Measurements from ENCODE around the gene POU2AF3. TPM values are rescaled to one million over a fixed set of nuclear protein-coding genes. Genes with fewer than 3 reads are reported as not detected.

POU2AF3 gene
- total RNA-seq, 1 experiment from 2014 or later, result 2.7 TPM

GRCh38 chr11:111347002-111347722 lies 48.8 kb downstream of the POU2AF3 start:
- TF ChIP-seq OVOL2 (CRISPR knock-in tag; IDR thresholded peaks at IDR 0.05; ENCODE audit: borderline replicate concordance) (no peak), FOXJ3 (CRISPR knock-in tag; IDR thresholded peaks at IDR 0.05; ENCODE audit: borderline replicate concordance) (no peak), E2F5 (CRISPR knock-in tag; IDR thresholded peaks at IDR 0.05) (no peak), ZNF317 (CRISPR knock-in tag; IDR thresholded peaks at IDR 0.05; ENCODE audit: borderline replicate concordance, low read depth) (no peak), FOXP4 (CRISPR knock-in tag; IDR thresholded peaks at IDR 0.05) (no peak)
- H3K9me3 Mint-ChIP-seq, result no peaks in the 10 kb centered on the region
- ChIA-PET CTCF (no interaction called here), POLR2A (no interaction called here)
- no peak overlapping the region for H3K27ac Mint-ChIP-seq
- no peaks in the 10 kb centered on the region for H3K27me3 Mint-ChIP-seq (ENCODE audit: low read depth)
- DNase-seq (ENCODE audit: low spot score) (no peak), ATAC-seq (no peak)
- no peaks in the 10 kb centered on the region for H3K36me3 Mint-ChIP-seq
- 0 out of 2 replicates have a peak, but pooled peaks cover 2% of the 10 kb centered on the region for H3K4me1 Mint-ChIP-seq
- H3K4me3 Mint-ChIP-seq, result no peak overlapping the region

GRCh38 chr11:111347723-111348115 lies 49.4 kb downstream of the POU2AF3 start:
- no peak for DNase-seq (ENCODE audit: low spot score)
- POLR2A ChIA-PET, result no interaction called here

More at GRCh38 chr11:111347723-111348115, 49.4 kb downstream of the POU2AF3 start:
- no peaks in the 10 kb centered on the region for H3K36me3 Mint-ChIP-seq
- H3K27me3 Mint-ChIP-seq (ENCODE audit: low read depth), result no peaks in the 10 kb centered on the region
- no peaks in the 10 kb centered on the region for H3K9me3 Mint-ChIP-seq
- H3K27ac Mint-ChIP-seq, result no peak overlapping the region
- 0 out of 2 replicates have a peak, but pooled peaks cover 2% of the 10 kb centered on the region for H3K4me1 Mint-ChIP-seq
- no peak for ATAC-seq
- CTCF ChIA-PET, result no interaction called here
- TF ChIP-seq FOXP1 (CRISPR knock-in tag; IDR thresholded peaks at IDR 0.05; ENCODE audit: borderline replicate concordance), result no peak
- TF ChIP-seq ETV6 (CRISPR knock-in tag; IDR thresholded peaks at IDR 0.05), result no peak
- no peak for TF ChIP-seq CDX4 (CRISPR knock-in tag; IDR thresholded peaks at IDR 0.05; ENCODE audit: borderline replicate concordance)
- TF ChIP-seq RORB (CRISPR knock-in tag; IDR thresholded peaks at IDR 0.05), result no peak
- no peak for TF ChIP-seq TEAD1 (CRISPR knock-in tag; IDR thresholded peaks at IDR 0.05)
- no peak for TF ChIP-seq FOXP4 (CRISPR knock-in tag; IDR thresholded peaks at IDR 0.05)
- no peak for TF ChIP-seq E2F1 (CRISPR knock-in tag; IDR thresholded peaks at IDR 0.05)
- no peak for TF ChIP-seq ZNF671 (CRISPR knock-in tag; IDR thresholded peaks at IDR 0.05)
- no peak for TF ChIP-seq GABPB1 (CRISPR knock-in tag; IDR thresholded peaks at IDR 0.05)
- no peak for TF ChIP-seq NR1H2 (CRISPR knock-in tag; IDR thresholded peaks at IDR 0.05)
- TF ChIP-seq CBFB (CRISPR knock-in tag; IDR thresholded peaks at IDR 0.05; ENCODE audit: low read depth), result no peak
- TF ChIP-seq ZNF121 (CRISPR knock-in tag; IDR thresholded peaks at IDR 0.05), result no peak
- no peak for TF ChIP-seq ZNF423 (CRISPR knock-in tag; IDR thresholded peaks at IDR 0.05)
- no peak for TF ChIP-seq CREM (CRISPR knock-in tag; IDR thresholded peaks at IDR 0.05)
- no peak overlapping the region for H3K4me3 Mint-ChIP-seq

Measured in WTC11 (cell line).